Endothelial cell (in vitro differentiated cells): ENCODE results near the gene GDF2. TPM values are rescaled to one million over a fixed set of nuclear protein-coding genes. Genes with fewer than 3 reads are reported as not detected.

ENCODE experiments used
- DNase-seq: peaks from one replicate; pipeline ENCODE4 v3.0.0; 2021; ENCODE audit warnings: low spot score
- H3K27ac Mint-ChIP-seq: one replicate; pipeline ENCODE4 v1.8.0; 2021; ENCODE audit warnings: mixed read lengths, inconsistent platforms; ENCODE audit not compliant: unreplicated experiment
- H3K27me3 Mint-ChIP-seq: one replicate; pipeline ENCODE4 v1.8.0; 2021; ENCODE audit warnings: mild to moderate bottlenecking, moderate library complexity, mixed read lengths, inconsistent platforms; ENCODE audit not compliant: unreplicated experiment
- H3K36me3 Mint-ChIP-seq: one replicate; pipeline ENCODE4 v1.8.0; 2021; ENCODE audit warnings: mild to moderate bottlenecking, low read depth, mixed read lengths, inconsistent platforms; ENCODE audit not compliant: unreplicated experiment
- H3K4me1 Mint-ChIP-seq: one replicate; pipeline ENCODE4 v1.8.0; 2021; ENCODE audit warnings: mild to moderate bottlenecking, mixed read lengths, inconsistent platforms; ENCODE audit not compliant: unreplicated experiment
- H3K4me3 Mint-ChIP-seq: one replicate; pipeline ENCODE4 v1.8.0; 2021; ENCODE audit warnings: mild to moderate bottlenecking, mixed read lengths, inconsistent platforms; ENCODE audit not compliant: unreplicated experiment
- H3K9me3 Mint-ChIP-seq: one replicate; pipeline ENCODE4 v1.8.0; 2021; ENCODE audit warnings: mixed read lengths, inconsistent platforms; ENCODE audit not compliant: unreplicated experiment
- total RNA-seq: library from RNA; stranded (reverse); fragmentation: NEBNext Ultra II Directional; extraction: Animal tissue kit (Norgen Biotek cat#: 25700); gene quantifications from one replicate; pipeline ENCODE4 v1.2.1, GENCODE V29; 2021; ENCODE audit not compliant: unreplicated experiment
- TF ChIP-seq, protein P1 (sequence below): fragments of 200-600 bp; sonication (generic); IDR thresholded peaks from one replicate; pipeline ENCODE4 v1.5.0; 2021; ENCODE audit warnings: antibody characterized with exemption; ENCODE audit not compliant: unreplicated experiment

Gene GDF2
- total RNA-seq, 1 donor from 2014 or later: not detected

DNA sequence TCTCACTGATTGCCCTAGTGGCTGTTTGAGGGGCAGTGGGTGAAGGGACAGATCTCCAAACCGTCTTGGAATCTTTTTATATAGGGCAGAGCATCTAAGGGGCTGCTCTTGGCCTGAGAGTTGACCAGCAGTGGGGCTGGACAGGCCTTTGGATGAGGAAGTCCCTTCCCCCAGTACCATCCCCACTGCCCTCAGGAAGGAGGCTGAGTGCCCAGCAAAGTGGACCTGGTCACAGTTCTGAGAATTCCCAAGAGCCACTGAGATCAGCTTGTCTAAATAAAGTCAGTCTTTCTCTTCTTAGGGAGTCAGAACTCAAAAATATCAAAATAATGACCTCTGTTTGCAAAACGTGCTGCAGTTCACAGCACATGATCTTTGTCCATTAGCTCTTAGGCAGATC is 16.7 kb upstream of the GDF2 start:
- DNase-seq: no peak
- Mint-ChIP-seq H3K27me3 (peaks cover 14% of the 10 kb centered on the region), H3K4me3 (no peak overlapping the region), H3K9me3 (no peaks in the 10 kb centered on the region), H3K36me3 (no peaks in the 10 kb centered on the region), H3K4me1 (peaks cover 5% of the 10 kb centered on the region), H3K27ac (no peak overlapping the region)
- TF ChIP-seq, protein P1, sequence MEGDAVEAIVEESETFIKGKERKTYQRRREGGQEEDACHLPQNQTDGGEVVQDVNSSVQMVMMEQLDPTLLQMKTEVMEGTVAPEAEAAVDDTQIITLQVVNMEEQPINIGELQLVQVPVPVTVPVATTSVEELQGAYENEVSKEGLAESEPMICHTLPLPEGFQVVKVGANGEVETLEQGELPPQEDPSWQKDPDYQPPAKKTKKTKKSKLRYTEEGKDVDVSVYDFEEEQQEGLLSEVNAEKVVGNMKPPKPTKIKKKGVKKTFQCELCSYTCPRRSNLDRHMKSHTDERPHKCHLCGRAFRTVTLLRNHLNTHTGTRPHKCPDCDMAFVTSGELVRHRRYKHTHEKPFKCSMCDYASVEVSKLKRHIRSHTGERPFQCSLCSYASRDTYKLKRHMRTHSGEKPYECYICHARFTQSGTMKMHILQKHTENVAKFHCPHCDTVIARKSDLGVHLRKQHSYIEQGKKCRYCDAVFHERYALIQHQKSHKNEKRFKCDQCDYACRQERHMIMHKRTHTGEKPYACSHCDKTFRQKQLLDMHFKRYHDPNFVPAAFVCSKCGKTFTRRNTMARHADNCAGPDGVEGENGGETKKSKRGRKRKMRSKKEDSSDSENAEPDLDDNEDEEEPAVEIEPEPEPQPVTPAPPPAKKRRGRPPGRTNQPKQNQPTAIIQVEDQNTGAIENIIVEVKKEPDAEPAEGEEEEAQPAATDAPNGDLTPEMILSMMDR: no peak

DNA sequence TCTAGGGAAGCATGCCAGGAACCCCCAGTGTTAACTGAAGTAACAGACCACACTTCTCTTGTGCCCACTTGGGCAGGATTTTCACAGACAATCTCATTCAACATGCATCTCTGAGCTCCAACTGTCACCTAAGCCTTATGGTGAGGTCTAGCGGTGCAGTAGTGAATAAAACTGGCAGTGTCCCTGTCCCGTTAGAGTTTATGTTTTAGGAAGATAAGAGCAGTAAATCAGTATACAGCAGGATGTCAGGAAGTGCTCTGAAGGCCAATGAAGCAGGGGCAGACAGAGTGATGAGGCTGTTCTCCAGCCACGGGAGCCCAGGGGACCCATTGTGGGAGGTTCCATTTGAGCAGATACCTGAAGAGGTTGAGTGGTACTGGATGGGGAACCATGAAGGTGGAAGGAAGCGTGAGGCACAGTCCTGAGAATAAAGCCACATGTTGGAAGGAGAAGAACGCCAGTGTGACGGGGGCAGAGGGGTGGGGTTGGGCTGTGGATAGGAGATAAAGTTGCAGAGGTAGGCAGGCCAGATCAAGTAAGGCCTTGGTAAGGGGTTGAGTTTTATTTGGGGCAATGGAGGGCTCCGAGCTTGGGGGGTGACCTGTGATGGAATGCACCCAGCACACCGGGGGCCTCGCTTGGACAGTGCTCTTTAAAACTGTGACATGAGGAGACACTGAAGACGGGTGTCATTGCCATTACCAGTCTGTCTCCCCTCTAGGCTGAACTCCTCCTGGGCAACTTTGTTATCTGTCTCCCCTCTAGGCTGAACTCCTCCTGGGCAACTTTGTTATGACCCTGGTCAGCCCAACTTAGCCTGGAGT is 15.7 kb upstream of the GDF2 start:
- Mint-ChIP-seq H3K27me3 (peaks cover 10% of the 10 kb centered on the region), H3K9me3 (no peaks in the 10 kb centered on the region), H3K4me1 (peaks cover 3% of the 10 kb centered on the region), H3K36me3 (no peaks in the 10 kb centered on the region), H3K4me3 (no peak overlapping the region), H3K27ac (no peak overlapping the region)
- TF ChIP-seq, protein P1: no peak
- DNase-seq: no peak

DNA sequence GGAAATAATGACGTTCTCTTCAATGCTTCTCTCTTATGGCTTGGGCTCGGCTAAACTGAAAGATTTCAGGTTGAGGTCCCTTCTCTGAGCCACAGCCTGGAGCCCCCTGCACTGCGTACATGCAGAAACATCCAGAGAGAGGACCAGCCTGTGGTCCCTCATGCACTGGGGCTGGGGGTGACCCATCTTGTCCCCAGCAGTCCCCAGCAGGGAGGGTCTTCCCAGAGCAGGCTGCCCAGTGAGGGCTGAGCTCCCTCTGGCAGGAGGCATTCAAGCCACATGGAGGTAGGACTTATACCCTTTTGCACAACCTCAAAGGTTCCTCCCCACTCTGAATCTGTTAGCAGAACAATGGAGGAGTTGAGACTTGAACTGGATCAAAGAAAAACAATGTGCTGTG is 14.9 kb upstream of the GDF2 start:
- H3K4me1 Mint-ChIP-seq: peaks cover 3% of the 10 kb centered on the region
- DNase-seq: no peak
- H3K27ac Mint-ChIP-seq: no peak overlapping the region
- peaks cover 6% of the 10 kb centered on the region for H3K27me3 Mint-ChIP-seq
- no peaks in the 10 kb centered on the region for H3K9me3 Mint-ChIP-seq
- H3K4me3 Mint-ChIP-seq: no peak overlapping the region
- TF ChIP-seq, protein P1: no peak
- H3K36me3 Mint-ChIP-seq: no peaks in the 10 kb centered on the region

DNA sequence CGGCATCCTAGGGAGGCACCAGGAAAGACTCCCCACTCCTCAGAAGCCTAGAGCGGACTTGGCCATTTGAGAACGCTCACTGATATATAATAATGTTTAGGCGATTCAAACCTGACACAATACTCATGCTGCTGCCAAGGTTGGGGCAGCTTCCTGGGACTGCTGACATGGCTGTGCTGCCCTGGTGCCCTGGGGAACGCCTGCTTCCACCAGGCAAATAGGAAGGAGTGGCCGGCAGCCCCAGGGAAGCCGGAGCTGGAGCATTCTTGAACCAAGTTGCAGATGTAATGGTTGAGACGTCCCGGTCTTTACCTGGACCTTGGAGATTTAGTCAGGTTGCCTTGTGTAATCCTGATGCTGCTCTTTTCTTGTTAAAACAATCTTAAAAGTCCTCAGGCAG is 13.5 kb upstream of the GDF2 start:
- DNase-seq: no peak
- H3K36me3 Mint-ChIP-seq: no peaks in the 10 kb centered on the region
- H3K4me1 Mint-ChIP-seq: peaks cover 3% of the 10 kb centered on the region
- no peak overlapping the region for H3K27ac Mint-ChIP-seq
- H3K9me3 Mint-ChIP-seq: no peaks in the 10 kb centered on the region
- H3K4me3 Mint-ChIP-seq: no peak overlapping the region
- peaks cover 5% of the 10 kb centered on the region for H3K27me3 Mint-ChIP-seq
- TF ChIP-seq, protein P1: no peak

DNA sequence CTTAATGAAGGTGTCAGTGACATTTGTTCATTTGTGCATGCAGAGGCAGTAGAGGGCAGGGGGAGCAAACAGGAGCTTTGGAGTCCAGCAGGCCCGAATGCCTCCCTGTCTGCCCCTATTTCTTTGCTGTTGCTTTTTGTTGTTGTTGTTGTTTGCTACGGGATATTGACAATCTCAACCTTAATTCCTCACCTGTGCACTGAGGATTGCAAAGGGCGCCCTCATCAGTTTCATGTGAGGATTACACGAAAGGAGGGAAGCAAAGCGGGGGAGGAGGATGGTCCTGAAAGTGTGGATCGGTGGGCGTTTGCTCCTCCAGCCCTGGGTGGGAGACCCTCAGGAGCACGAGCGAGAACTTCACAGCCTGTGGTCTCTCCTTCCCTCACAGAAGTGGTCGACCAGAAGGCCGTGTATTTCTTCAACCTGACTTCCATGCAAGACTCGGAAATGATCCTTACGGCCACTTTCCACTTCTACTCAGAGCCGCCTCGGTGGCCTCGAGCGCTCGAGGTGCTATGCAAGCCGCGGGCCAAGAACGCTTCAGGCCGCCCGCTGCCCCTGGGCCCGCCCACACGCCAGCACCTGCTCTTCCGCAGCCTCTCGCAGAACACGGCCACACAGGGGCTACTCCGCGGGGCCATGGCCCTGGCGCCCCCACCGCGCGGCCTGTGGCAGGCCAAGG is 12.7 kb upstream of the GDF2 start:
- Mint-ChIP-seq H3K4me3 (no peak overlapping the region), H3K4me1 (peaks cover 3% of the 10 kb centered on the region), H3K27me3 (peaks cover 5% of the 10 kb centered on the region), H3K36me3 (no peaks in the 10 kb centered on the region), H3K9me3 (no peaks in the 10 kb centered on the region), H3K27ac (no peak overlapping the region)
- DNase-seq: peak; percentile 39
- TF ChIP-seq, protein P1: peak; percentile 78
